Measurements from ENCODE around the gene ZNF311. TPM values are rescaled to one million over a fixed set of nuclear protein-coding genes. Genes with fewer than 3 reads are reported as not detected.

The ZNF311 gene
- total RNA-seq, 3 donors from 2014 or later (not counting 1 experiment from before 2014, with no cell fraction given): 0.23 to 0.29 (median 0.28) TPM

GRCh38 chr6:29019629-29020028, 14.5 kb upstream of the ZNF311 start:
- Histone ChIP-seq H3K4me1 (ENCODE audit: control insufficient read depth, insufficient read depth, low read length) (peaks cover 15% of the 10 kb centered on the region), H3K36me3 (ENCODE audit: control insufficient read depth, insufficient read depth, low read length) (no peaks in the 10 kb centered on the region), H3K4me3 (ENCODE audit: low read length) (no peak overlapping the region), H3K27ac (ENCODE audit: low read length) (no peak overlapping the region), H3K9me3 (ENCODE audit: control insufficient read depth, insufficient read depth, low read length) (no peaks in the 10 kb centered on the region), H3K27me3 (ENCODE audit: control insufficient read depth, insufficient read depth, low read length) (peaks cover 11% of the 10 kb centered on the region)
- WGBS (ENCODE audit: insufficient coverage): no CpG with 5 or more reads among the region's 2 CpGs
- TF ChIP-seq, protein P1, sequence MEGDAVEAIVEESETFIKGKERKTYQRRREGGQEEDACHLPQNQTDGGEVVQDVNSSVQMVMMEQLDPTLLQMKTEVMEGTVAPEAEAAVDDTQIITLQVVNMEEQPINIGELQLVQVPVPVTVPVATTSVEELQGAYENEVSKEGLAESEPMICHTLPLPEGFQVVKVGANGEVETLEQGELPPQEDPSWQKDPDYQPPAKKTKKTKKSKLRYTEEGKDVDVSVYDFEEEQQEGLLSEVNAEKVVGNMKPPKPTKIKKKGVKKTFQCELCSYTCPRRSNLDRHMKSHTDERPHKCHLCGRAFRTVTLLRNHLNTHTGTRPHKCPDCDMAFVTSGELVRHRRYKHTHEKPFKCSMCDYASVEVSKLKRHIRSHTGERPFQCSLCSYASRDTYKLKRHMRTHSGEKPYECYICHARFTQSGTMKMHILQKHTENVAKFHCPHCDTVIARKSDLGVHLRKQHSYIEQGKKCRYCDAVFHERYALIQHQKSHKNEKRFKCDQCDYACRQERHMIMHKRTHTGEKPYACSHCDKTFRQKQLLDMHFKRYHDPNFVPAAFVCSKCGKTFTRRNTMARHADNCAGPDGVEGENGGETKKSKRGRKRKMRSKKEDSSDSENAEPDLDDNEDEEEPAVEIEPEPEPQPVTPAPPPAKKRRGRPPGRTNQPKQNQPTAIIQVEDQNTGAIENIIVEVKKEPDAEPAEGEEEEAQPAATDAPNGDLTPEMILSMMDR (IDR thresholded peaks at IDR 0.05): no peak
- no peak overlapping the region for H3K27ac Mint-ChIP-seq
- intact Hi-C loops (cut with micrococcal nuclease): no loop called here
- H3K36me3 Mint-ChIP-seq: no peaks in the 10 kb centered on the region
- peaks cover 49 to 72% of the 10 kb centered on the region in 2 donors for H3K27me3 Mint-ChIP-seq (ENCODE audit: low read depth in 2 of 2)
- H3K9me3 Mint-ChIP-seq: no peaks in the 10 kb centered on the region
- H3K4me1 Mint-ChIP-seq: peaks cover 17 to 19% of the 10 kb centered on the region in 2 donors
- no peak overlapping the region for H3K4me3 Mint-ChIP-seq
- ATAC-seq (no peak), DNase-seq (no peak)

DNA sequence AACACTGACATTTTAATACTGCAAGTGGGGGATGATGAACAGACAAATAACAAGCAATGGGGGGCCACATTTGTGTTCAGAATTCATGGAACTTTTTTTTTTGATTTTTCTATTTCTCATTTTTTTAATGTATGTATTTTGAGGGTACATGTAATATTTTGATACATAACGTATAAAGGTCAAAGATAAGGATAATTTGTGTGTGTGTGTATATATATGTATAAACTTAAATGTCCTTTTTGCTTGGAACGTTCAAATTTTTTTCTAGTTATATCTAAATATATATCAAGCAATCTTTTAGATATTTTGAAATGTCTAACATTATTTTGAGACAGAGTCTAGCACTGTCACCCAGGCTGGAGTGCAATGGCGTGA, 12.3 kb upstream of the ZNF311 start:
- Histone ChIP-seq H3K27ac (ENCODE audit: low read length) (no peak overlapping the region), H3K4me1 (ENCODE audit: control insufficient read depth, insufficient read depth, low read length) (peaks cover 15% of the 10 kb centered on the region), H3K4me3 (ENCODE audit: low read length) (no peak overlapping the region), H3K27me3 (ENCODE audit: control insufficient read depth, insufficient read depth, low read length) (peaks cover 31% of the 10 kb centered on the region), H3K9me3 (ENCODE audit: control insufficient read depth, insufficient read depth, low read length) (no peaks in the 10 kb centered on the region), H3K36me3 (ENCODE audit: control insufficient read depth, insufficient read depth, low read length) (no peaks in the 10 kb centered on the region)
- H3K9me3 Mint-ChIP-seq: no peaks in the 10 kb centered on the region
- DNase-seq (no peak), ATAC-seq (no peak)
- peaks cover 51 to 73% of the 10 kb centered on the region in 2 donors for H3K27me3 Mint-ChIP-seq (ENCODE audit: low read depth in 2 of 2)
- TF ChIP-seq, protein P1 (IDR thresholded peaks at IDR 0.05): peak; percentile 7
- no peaks in the 10 kb centered on the region for H3K36me3 Mint-ChIP-seq
- no peak overlapping the region for H3K27ac Mint-ChIP-seq
- H3K4me1 Mint-ChIP-seq: peaks cover 17 to 19% of the 10 kb centered on the region in 2 donors
- 52% methylated on average over 1 of the region's 3 CpGs for WGBS (ENCODE audit: insufficient coverage)
- intact Hi-C loops (cut with micrococcal nuclease): loop anchor here (1.0 kb wide), 2 partner anchors 180 to 331 kb away; no protein-coding TSS in a partner anchor
- H3K4me3 Mint-ChIP-seq: no peak overlapping the region

GRCh38 chr6:29016559-29017427, 11.7 kb upstream of the ZNF311 start:
- Mint-ChIP-seq H3K27me3 (ENCODE audit: low read depth in 2 of 2) (peaks cover 50 to 71% of the 10 kb centered on the region in 2 donors), H3K9me3 (no peaks in the 10 kb centered on the region), H3K36me3 (no peaks in the 10 kb centered on the region), H3K4me1 (peaks cover 17 to 19% of the 10 kb centered on the region in 2 donors), H3K27ac (peak overlapping the region; percentile 22 to 81), H3K4me3 (peak overlapping the region; percentile 92)
- peak overlapping the region; percentile 29 for H3K27ac ChIP-seq (ENCODE audit: low read length)
- intact Hi-C loops (cut with micrococcal nuclease): loop anchor here (1.0 kb wide), 2 partner anchors 179 to 330 kb away; no protein-coding TSS in a partner anchor
- H3K4me3 ChIP-seq (ENCODE audit: low read length): peak overlapping the region; percentile 61
- peaks cover 37% of the 10 kb centered on the region for H3K27me3 ChIP-seq (ENCODE audit: control insufficient read depth, insufficient read depth, low read length)
- WGBS (ENCODE audit: insufficient coverage): under 1% methylated on average over 41 of the region's 41 CpGs
- no peaks in the 10 kb centered on the region for H3K36me3 ChIP-seq (ENCODE audit: control insufficient read depth, insufficient read depth, low read length)
- DNase-seq: peak; percentile 73 to 92
- TF ChIP-seq, protein P1 (IDR thresholded peaks at IDR 0.05): peak; percentile 89
- H3K4me1 ChIP-seq (ENCODE audit: control insufficient read depth, insufficient read depth, low read length): peaks cover 15% of the 10 kb centered on the region
- ATAC-seq: peak; percentile 84 to 87 (median 86)
- H3K9me3 ChIP-seq (ENCODE audit: control insufficient read depth, insufficient read depth, low read length): no peaks in the 10 kb centered on the region

All from natural killer cell (primary cell).